HG03469 (cell line): ENCODE data around the gene BCL2L11.

Source experiments
- ATAC-seq: cut with Tn5 transposase; IDR thresholded peaks from one replicate; pipeline ENCODE4 v1.9.1; 2021; ENCODE audit warnings: mild to moderate bottlenecking, moderate library complexity, moderate number of reproducible peaks; ENCODE audit not compliant: unreplicated experiment

The BCL2L11 gene

DNA sequence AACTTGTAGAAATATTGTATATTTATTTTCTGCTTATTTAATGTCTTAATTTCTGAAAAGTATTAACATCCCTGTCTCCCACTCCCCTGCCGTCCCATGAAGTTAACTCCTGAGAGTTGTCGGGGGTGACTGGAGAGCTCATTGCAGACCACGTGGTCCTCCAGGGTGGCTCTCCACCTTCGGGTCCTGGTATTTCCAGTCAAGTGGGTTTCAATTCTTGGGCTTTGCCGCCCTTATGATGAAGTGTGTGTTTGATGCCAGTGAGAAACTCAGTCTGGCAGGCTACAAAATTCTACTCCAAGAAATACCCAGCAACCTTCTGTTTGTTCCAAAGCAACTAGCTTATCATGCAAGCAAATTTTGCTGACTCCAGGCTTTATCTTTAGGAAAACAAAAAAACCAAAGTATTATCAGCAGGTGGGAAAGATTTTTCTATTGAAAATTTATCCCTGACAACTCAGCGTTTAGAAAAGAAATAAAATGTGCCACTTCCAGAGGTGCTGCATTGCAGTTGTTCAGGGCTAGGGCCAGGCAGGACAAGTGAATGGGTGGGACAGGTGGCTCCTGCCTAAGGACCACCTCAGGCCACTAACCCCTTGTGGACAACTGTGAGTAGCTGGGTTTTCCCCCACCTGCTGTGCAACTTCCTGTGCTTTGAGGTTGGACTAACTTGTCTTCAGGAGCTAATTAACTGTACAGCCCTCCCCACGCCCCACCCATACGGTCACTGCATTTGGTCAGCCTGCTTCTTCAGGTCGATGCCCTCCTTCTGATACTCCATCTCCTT, 46.6 kb downstream of the BCL2L11 start:
- no peak for ATAC-seq

GRCh38 chr2:111167863-111168162, 47.1 kb downstream of the BCL2L11 start:
- ATAC-seq = no peak

GRCh38 chr2:111168528-111169239, 48.0 kb downstream of the BCL2L11 start:
- peak; percentile 59 for ATAC-seq

DNA sequence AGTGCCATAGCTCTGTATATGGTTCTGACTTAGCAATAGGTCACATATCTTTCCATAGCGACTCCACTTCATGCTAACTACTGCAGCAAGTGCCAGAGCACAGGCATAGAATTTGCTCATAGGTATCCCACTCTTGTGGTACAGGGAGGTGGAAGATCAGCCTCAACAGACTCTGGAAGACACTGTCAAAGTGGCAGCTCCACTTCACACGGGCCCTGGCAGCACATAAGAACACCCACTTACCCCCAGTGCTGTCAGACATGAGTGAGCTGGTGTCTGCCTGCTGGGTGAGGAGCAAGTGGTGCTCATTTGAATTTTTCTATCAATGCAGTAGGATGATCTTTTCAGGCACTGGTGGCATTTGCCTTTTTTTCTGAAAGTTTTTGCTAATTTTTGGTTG, 48.6 kb downstream of the BCL2L11 start:
- ATAC-seq = no peak

DNA sequence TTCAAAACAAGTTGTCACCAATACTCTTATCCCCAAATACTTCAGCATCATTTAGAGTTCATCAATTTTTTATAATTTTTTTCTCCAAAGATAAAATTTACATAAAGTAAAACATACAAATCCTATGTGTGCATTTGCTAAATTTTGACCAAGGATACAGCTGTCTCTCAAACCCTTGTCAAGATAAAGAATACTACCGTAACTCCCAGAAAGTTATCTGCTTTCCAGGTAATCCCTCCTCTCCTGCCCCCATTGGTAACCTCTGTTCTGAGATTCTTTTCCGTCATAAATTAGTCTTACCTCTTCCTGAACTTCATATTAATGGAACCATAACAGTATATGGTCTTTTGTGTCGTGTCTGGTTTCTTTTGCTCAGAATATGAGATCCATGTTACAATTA, 49.2 kb downstream of the BCL2L11 start:
- ATAC-seq = no peak

- ATAC-seq = no peak
These were observed 50.7 kb downstream of the BCL2L11 start for GRCh38 chr2:111171337-111171930.

- no peak for ATAC-seq
These were observed 52.0 kb downstream of the BCL2L11 start for GRCh38 chr2:111172666-111173065.

- no peak for ATAC-seq
These were observed 52.6 kb downstream of the BCL2L11 start for GRCh38 chr2:111173338-111173737.

GRCh38 chr2:111173856-111174255, 53.1 kb downstream of the BCL2L11 start:
- no peak for ATAC-seq

GRCh38 chr2:111175615-111176014, 54.9 kb downstream of the BCL2L11 start:
- no peak for ATAC-seq

DNA sequence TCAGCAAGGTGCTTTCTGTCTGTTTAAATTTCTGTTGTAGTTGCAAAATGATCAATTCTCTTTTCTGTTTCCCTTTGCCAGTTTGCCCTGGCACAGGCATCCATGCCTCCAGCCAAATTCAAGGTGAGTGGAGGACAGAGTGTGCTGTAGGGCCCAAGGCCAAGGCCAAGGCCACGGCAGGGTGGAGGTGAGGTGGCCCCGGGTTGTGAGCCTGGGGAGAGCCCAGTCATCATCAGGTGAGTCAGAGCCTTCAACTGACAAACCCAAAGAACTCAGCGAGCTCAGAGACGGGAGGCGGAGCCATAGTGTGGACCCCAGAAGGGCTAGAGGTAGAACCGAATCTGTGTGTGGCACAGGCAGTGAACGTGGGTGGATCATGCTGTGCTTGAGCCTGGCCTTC, 55.7 kb downstream of the BCL2L11 start:
- no peak for ATAC-seq

DNA sequence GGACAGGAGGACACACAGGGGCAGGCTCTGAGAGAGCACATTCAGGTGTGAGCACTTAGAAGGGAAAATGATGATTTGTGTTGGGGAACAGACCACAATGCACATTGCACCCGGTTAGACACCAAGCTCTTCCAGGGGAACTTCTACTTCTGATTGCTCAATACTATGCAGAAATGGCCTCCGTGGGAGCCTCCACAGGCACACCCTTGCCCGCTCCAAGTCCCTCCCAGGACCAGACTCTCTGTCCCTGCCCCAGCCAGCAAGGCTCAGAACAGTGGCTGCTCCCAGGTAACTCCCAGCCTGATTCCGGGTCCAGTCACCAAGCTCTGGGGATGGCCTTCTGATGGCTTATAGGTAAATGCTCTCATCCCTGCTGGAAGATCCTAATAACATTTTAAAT, 56.2 kb downstream of the BCL2L11 start:
- ATAC-seq = no peak

GRCh38 chr2:111178296-111178695, 57.6 kb downstream of the BCL2L11 start:
- ATAC-seq = no peak

DNA sequence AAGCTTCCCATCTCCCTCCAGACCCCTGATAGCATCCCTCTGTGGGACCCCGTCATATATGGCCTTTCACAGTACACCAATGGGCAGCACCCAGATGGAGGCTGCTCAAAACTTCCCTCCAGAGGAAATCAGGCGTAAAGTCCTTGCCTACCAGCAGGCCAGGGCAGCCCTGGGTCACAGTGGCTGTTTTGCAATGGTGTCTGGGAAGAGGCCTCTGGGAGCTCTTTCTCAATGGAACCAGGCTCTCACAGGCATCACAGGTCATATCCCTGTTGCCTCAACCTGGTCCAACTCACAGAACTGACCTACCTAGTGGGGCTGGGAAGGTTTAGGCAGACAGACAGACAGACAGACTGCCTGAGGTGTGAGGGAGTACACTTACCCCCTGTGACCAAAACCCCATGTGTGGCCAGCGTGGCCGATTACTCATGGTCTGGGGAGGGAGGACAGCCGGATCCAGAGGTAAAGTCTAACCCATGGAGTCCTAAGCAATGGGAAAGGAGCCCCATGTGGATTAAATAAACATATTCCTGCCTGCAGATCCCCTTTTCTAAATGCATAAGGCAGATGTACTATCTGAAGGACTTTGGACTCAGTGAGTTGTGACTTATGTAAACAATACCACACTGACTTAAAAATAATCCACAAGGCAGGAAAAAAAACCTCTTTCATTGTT, 58.2 kb downstream of the BCL2L11 start:
- no peak for ATAC-seq

DNA sequence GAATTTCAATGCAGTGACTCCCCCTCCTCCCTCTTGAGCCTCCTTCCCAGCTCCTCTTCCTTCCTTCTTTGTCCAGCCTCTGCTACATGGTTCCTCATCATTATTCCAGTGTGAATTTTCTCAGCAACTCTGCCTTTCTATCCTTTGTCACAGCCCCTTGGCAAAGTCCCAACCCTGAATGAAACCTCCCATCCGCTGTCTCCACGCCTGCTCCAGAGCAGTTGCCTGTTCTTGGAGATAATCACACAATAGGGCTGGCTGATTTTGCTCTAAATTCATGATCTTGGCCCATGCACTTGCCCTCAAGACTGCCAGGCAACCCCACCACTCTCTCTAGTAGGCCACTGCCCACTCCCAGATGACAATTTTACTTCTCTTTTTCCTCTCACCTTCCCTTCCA, 61.4 kb downstream of the BCL2L11 start:
- ATAC-seq = no peak

DNA sequence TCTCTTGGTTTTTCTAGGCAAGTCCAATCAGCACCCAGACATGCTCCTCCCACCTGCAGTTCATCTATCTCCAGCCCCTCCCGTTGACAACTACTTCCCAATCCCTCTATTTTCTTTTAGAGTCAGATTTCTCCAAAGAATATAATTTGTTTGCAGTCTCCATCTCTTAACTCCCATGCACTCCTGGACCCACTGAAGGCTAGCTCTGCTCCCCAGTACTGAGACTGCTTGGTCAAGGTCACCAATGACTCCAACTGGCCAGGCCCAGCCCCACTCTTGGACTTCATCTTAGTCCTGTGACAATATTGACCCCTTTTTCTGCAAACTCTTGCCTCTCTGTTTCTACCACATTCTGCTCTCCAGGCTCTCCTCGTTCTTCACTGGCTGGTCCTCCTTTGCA, 62.0 kb downstream of the BCL2L11 start:
- ATAC-seq = no peak

GRCh38 chr2:111184725-111185310, 64.1 kb downstream of the BCL2L11 start:
- no peak for ATAC-seq

GRCh38 chr2:111185361-111186022, 64.8 kb downstream of the BCL2L11 start:
- ATAC-seq = no peak

DNA sequence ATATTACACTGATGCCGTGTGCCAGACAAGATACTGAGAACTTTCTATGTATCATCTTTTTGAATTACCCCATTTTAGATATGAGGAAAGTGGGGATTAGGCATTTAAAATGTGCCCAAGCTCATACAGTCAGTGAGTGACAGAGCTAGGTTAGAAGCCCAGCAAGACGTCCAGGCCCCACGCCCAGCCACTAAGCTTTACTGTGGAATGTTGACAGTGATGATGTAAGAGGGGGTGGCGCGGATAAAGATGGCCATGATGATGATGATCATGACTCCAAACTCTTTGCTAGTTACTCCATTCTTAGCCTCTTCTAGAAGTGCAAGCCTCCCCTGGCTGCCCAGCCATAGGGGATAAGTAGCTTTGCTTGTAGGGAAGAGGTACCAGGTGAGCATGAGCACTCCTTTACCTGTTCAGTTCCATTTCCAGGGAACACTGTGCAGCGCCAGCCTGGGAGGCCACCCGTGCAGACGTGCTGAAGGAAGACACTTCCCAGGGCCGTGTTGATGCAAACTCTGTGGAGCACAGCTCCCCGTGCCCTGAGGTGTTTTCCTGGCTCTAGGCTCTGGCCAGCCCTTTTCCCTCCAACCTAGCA, 65.5 kb downstream of the BCL2L11 start:
- ATAC-seq = no peak

GRCh38 chr2:111186933-111187332, 66.2 kb downstream of the BCL2L11 start:
- ATAC-seq = no peak
